OCI-LY7 (cell line): ENCODE measurements around the gene UCHL1. TPM values are rescaled to one million over a fixed set of nuclear protein-coding genes. Genes with fewer than 3 reads are reported as not detected.

ENCODE experiments used
- BruUV-seq: library from RNA; stranded (reverse); fragments of 400-500 nt; replicated peaks from 2 replicates; lab custom pipeline; 2021; lab: Mats Ljungman, UMichigan
- CTCF ChIA-PET: fragments of 300-600 bp; sonication (Branson Sonifier 250); formaldehyde crosslinking; loops from one replicate; lab custom pipeline; 2022; ENCODE audit warnings: antibody characterized with exemption; ENCODE audit not compliant: unreplicated experiment; lab: Charles Lee
- POLR2A ChIA-PET: fragments of 300-600 bp; sonication (Branson Sonifier 250); formaldehyde crosslinking; loops from one replicate; lab custom pipeline; 2022; ENCODE audit warnings: antibody characterized with exemption; lab: Charles Lee
- DNase-seq: peaks from one replicate; pipeline ENCODE4 v3.0.0-alpha.2; 2015; ENCODE audit warnings: low spot score
- H2AFZ ChIP-seq: fragments of 200-600 bp; sonication (generic), shearing (Covaris generic); 2 replicates; pipeline ENCODE4 v1.6.1; 2014; ENCODE audit warnings: mild to moderate bottlenecking, antibody characterized with exemption, low read length, moderate library complexity
- H3K27ac ChIP-seq: fragments of 200-600 bp; sonication (generic); 2 replicates; pipeline ENCODE4 v1.5.1; 2014; ENCODE audit warnings: mixed run types, low read depth, mild to moderate bottlenecking, moderate library complexity, low read length, inconsistent platforms; ENCODE audit not compliant: poor library complexity, severe bottlenecking
- H3K36me3 ChIP-seq: fragments of 200-600 bp; sonication (generic); 2 replicates; pipeline ENCODE4 v1.6.1; 2014; ENCODE audit warnings: mild to moderate bottlenecking, antibody characterized with exemption, low read length, moderate library complexity, mixed read lengths; ENCODE audit not compliant: insufficient read depth
- H3K4me1 ChIP-seq: fragments of 200-600 bp; sonication (generic); 2 replicates; pipeline ENCODE4 v1.5.1; 2014; ENCODE audit warnings: mild to moderate bottlenecking, low read length; ENCODE audit not compliant: insufficient read depth, poor library complexity, severe bottlenecking
- H3K4me2 ChIP-seq: fragments of 200-600 bp; sonication (generic); 2 replicates; pipeline ENCODE4 v1.6.1; 2014; ENCODE audit warnings: mild to moderate bottlenecking, low read length
- H3K4me3 ChIP-seq: fragments of 200-600 bp; sonication (generic); 2 replicates; pipeline ENCODE4 v1.5.1; 2014; ENCODE audit warnings: mild to moderate bottlenecking, low read depth, low read length; ENCODE audit not compliant: poor library complexity, severe bottlenecking
- H3K79me2 ChIP-seq: fragments of 200-600 bp; sonication (generic); 2 replicates; pipeline ENCODE4 v1.6.1; 2016; ENCODE audit warnings: low read depth, mild to moderate bottlenecking, low read length, moderate library complexity, mixed read lengths; ENCODE audit not compliant: insufficient read depth
- H3K9me2 ChIP-seq: fragments of 200-600 bp; sonication (generic); 2 replicates; pipeline ENCODE4 v1.6.1; 2016; ENCODE audit warnings: mild to moderate bottlenecking, low read length, mixed read lengths; ENCODE audit not compliant: insufficient read depth
- H3K9me3 ChIP-seq: fragments of 200-600 bp; sonication (generic); 2 replicates; pipeline ENCODE4 v1.6.1; 2014; ENCODE audit warnings: mild to moderate bottlenecking, mixed run types, low read length, mixed read lengths
- H4K20me1 ChIP-seq: fragments of 200-600 bp; sonication (generic); 2 replicates; pipeline ENCODE4 v1.6.1; 2014; ENCODE audit warnings: mild to moderate bottlenecking, antibody characterized with exemption, low read length, moderate library complexity, mixed read lengths; ENCODE audit not compliant: insufficient read depth
- CTCF ChIP-seq: fragments of 200-600 bp; sonication (generic); conservative IDR thresholded peaks from 2 replicates; pipeline ENCODE4 v1.5.1; 2014; ENCODE audit warnings: mild to moderate bottlenecking, antibody characterized with exemption, low read length, moderate library complexity, mixed read lengths
- EZH2phosphoT487 ChIP-seq: fragments of 200-600 bp; sonication (generic); IDR thresholded peaks from 2 replicates; pipeline ENCODE4 v1.6.1; 2018; ENCODE audit warnings: low read depth, borderline replicate concordance, mild to moderate bottlenecking, mixed run types, antibody characterized with exemption, low read length, moderate library complexity, mixed read lengths
- intact Hi-C: fragments of 100-400 bp; cut with micrococcal nuclease; formaldehyde crosslinking; loops from one replicate; pipeline ENCODE4 v1.10.0; 2022; ENCODE audit not compliant: unreplicated experiment
- total RNA-seq, 2 experiments: library from RNA; depleted of rRNA in 1 of 2; stranded (reverse); fragments of >200 nt in 1 of 2; shearing (Covaris generic) in 1 of 2; gene quantifications; 2 replicates each; pipeline ENCODE4 v1.2.3, GENCODE V29; 2014 to 2022

UCHL1 gene
- total RNA-seq, 2 experiments from 2014 or later, result 430 to 432 TPM

GRCh38 chr4:41281038-41281634 is 24.4 kb downstream of the UCHL1 start:
- ChIA-PET CTCF (no interaction called here), POLR2A (interaction anchor here (0.6 to 0.7 kb wide), 2 partner anchors 63 to 308 kb away, joined by 3 read pairs; no protein-coding TSS in a partner anchor)
- Histone ChIP-seq H3K27ac (no peak overlapping the region), H2AFZ (no peak overlapping the region), H3K4me2 (no peak overlapping the region), H3K4me3 (no peak overlapping the region), H3K9me3 (no peaks in the 10 kb centered on the region), H3K79me2 (no peaks in the 10 kb centered on the region), H3K4me1 (no peaks in the 10 kb centered on the region), H3K36me3 (no peaks in the 10 kb centered on the region), H3K9me2 (no peaks in the 10 kb centered on the region), H4K20me1 (no peaks in the 10 kb centered on the region)
- BruUV-seq, result no TSS peak
- intact Hi-C loops, result loop anchor here (1.0 to 2.0 kb wide), 2 partner anchors 380 to 602 kb away; no protein-coding TSS in a partner anchor
- TF ChIP-seq CTCF, result peak; percentile 96
- TF ChIP-seq EZH2phosphoT487, result no peak
- peak; percentile 80 for DNase-seq

GRCh38 chr4:41282366-41282765 is 25.6 kb downstream of the UCHL1 start:
- TF ChIP-seq CTCF (no peak), EZH2phosphoT487 (no peak)
- Histone ChIP-seq H3K9me2 (no peaks in the 10 kb centered on the region), H2AFZ (no peak overlapping the region), H3K4me1 (no peaks in the 10 kb centered on the region), H3K79me2 (no peaks in the 10 kb centered on the region), H3K4me3 (no peak overlapping the region), H3K36me3 (no peaks in the 10 kb centered on the region), H3K4me2 (no peak overlapping the region), H3K9me3 (no peaks in the 10 kb centered on the region), H4K20me1 (no peaks in the 10 kb centered on the region), H3K27ac (no peak overlapping the region)
- intact Hi-C loops, result no loop called here
- ChIA-PET CTCF (no interaction called here), POLR2A (interaction anchor here (0.7 kb wide), 1 partner anchor 24 kb away, joined by 3 read pairs; no protein-coding TSS in a partner anchor)
- no peak for DNase-seq
- BruUV-seq, result no TSS peak

- no peak for DNase-seq
- CTCF ChIA-PET, result no interaction called here
- no TSS peak for BruUV-seq
Measured at GRCh38 chr4:41285202-41285863, 28.6 kb downstream of the UCHL1 start.

More at GRCh38 chr4:41285202-41285863, 28.6 kb downstream of the UCHL1 start:
- intact Hi-C loops, result no loop called here
- H3K36me3 ChIP-seq, result no peaks in the 10 kb centered on the region
- H3K4me1 ChIP-seq, result no peaks in the 10 kb centered on the region
- TF ChIP-seq CTCF (no peak), EZH2phosphoT487 (no peak)
- H3K79me2 ChIP-seq, result no peaks in the 10 kb centered on the region
- no peaks in the 10 kb centered on the region for H3K9me2 ChIP-seq
- POLR2A ChIA-PET, result no interaction called here
- H2AFZ ChIP-seq, result no peak overlapping the region
- no peak overlapping the region for H3K4me2 ChIP-seq
- no peaks in the 10 kb centered on the region for H3K9me3 ChIP-seq
- no peaks in the 10 kb centered on the region for H4K20me1 ChIP-seq
- H3K27ac ChIP-seq, result no peak overlapping the region
- H3K4me3 ChIP-seq, result no peak overlapping the region
